Cortex of kidney (tissue), 1 donor: Measurements from ENCODE around the gene MEN1.
"Not testable (repeated sequence)": the region's sequence is repeated elsewhere in the genome, so short reads cannot be mapped to it uniquely, and the experiment has no call there.

ENCODE experiments used
- DNase-seq: peaks from one replicate; lab custom pipeline; 2025; lab: John Stamatoyannopoulos, UW

The MEN1 gene

DNA sequence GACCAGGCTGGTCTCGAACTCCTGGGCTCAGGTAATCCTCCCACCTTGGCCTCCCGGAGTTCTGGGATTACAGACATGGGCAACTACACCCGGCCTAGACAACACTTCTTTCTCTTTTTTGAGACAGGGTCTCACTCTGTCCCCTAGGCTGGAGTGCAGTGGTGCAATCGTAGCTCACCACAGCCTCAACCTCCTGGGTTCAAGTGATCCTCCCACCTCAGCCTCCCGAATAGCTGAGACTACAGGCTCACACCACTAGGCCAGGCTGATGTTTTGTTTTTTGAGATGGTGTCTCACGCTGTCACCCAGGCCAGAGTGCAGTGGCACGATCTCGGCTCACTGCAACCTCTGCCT, 35.4 kb upstream of the MEN1 start:
- not testable (repeated sequence) for DNase-seq

DNA sequence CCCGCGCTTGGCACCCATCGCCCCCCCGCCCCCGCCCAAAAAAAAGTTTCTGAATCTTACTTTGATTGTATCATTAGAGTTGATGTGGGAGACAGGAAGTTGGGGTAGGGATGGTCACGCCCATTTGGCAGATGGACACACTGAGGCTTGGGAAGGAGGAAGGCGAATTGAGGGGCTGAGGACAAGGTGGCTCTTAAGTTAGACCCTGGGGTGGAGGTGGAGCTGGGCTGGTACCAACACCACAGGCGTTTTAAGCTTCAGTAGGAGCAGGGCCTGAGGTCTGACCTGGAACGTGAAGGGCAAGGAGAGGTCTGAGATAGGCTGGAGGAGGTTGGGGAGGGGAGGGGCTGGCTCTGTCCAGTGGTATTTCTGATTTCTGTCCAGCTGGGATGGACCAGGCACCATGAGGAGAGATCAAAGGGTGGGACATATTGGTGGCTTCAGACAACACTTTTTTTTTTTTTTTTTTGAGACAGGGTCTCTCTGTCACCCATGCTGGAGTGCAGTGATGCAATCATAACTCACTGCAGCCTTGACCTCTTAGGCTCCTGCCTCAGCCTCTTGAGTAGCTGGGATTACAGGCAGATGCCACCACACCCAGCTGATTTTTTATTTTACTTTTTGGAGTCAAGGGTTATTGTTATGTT, 34.9 kb upstream of the MEN1 start:
- no peak for DNase-seq

DNA sequence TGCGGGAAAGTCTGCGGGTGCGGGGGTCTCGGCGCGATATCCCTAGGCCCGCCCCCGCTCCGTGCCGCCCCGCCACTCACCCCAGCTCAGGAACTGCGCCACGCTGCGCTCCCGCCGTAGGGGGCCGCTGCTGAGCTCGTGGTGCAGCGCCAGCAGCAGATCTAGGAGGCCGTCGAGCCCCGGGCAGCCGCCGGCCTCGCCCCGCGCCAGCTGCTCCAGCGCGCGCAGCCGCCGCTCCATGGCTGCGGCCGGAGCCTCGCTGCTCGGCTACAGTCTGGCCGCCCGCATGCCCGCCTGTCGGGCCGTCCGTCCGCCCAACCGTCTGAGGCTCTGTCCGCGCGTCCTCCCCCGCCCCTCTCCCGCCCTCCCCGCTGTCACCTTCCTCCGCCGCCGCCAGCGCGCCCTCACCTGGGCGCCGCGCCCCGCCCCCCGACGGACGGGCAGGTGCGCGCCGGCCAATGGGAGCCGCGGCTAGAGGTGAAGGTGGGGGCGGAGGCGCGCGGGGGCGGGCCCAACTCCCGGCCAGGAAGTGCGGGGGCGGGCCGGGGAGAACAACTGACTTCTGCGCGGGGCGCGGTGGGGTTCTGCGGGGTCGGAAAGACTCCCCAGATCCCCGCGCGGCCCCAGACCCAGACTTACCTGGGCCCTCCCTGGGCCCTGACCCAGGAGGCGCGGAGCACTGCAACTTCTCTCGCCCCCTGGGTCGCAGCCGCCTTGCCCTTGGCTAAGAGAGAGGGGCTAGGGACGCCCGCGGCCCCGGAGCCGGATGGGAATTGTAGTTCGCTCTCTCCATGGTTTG, 34.2 kb upstream of the MEN1 start, which contains the start of gene CDC42BPG:
Gene CDC42BPG (minus strand): TSS at position 324 of the 799 bp plus-strand sequence. CDS start 84 bp downstream, at position 240.
- DNase-seq: no peak

DNA sequence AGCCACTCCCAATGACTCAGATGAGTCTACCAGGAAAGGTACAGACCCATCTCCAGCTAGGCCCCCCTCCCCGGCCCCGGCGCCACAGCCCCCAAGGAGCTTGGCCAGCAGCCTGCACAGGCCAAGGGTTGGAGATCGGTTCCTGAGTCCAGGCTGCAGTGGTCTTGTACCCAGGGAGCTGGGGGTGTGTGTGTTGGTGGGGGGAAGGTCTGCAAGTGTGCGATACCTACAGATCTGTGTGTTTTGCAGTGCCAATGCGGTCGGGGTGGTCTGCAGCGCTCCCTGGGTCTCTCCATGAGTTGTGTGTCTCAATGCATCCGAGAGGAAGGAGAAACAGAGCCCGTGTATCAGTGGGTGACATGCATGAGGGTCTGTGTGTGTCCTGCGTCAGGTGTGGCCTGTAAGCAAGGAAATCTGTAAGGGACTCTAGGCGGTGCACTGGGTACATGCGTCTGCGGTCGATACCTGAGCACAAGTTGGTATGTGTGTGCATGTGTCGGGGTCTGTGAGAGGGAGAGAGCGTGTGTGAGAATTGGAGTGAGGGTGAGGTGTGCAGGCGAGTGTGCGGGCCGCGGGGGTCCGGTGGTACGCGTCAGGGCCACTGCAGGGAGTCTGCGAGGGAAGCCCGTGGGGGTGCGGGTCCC, 33.5 kb upstream of the MEN1 start:
- no peak for DNase-seq

DNA sequence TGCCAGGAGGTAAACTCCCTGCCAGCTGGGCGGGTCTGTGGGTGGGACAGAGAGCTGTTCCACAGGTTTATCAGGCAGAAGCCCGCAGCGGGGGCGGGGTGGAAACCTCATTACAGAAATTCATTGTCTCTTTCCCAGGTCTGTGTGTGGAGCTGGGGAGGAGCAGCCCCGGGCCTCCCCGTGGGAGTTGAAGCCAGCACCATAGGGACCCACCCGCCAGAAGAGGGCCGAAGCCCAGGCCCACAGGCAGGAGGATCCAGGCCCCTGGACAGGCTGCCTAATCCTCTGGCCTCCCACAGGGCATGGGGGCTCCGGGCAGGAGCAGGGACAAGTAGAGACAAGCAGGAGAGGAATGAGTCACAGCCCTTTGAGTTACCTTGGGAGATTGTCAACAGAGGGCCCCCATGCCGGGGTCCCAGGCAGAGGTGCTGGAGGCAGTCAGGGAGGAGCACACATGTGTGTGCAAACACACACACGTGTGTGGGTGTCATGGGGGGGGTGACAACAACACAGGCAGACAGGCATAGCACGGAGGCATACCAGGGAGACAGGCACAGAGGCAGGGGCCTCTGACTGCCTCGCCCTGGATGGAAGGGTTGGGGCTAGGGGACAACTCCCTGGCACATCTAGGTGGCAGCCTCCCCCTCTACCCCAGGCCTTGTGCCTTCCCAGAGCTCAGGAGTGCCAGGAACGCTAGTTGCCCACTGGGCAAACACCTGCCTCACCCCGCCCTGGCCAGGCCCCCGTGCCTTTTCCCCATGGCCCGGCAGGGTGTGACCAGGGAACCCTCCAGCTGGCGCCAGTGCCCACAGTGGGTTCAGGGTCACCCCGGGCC, 32.7 kb upstream of the MEN1 start:
- no peak for DNase-seq

DNA sequence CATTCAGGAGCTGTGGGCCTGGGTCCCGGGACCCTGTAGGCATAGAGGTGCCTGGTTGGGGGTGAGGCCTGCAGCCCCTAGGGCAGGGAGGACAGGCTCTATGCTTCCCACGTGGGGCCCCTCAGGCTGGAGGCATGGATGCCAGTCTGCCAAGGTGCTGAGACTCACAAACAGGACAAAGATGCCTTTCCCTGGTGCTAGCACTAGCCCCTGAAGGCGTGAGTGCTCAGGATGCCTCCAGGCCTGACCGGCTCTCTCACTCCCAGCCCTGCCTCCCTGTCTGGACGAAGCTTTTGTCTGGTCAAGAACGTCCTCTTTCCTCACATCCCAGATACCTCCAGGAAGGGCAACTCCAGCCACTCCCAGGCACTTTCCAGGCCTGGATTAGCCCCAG, 32.0 kb upstream of the MEN1 start:
- DNase-seq: no peak

DNA sequence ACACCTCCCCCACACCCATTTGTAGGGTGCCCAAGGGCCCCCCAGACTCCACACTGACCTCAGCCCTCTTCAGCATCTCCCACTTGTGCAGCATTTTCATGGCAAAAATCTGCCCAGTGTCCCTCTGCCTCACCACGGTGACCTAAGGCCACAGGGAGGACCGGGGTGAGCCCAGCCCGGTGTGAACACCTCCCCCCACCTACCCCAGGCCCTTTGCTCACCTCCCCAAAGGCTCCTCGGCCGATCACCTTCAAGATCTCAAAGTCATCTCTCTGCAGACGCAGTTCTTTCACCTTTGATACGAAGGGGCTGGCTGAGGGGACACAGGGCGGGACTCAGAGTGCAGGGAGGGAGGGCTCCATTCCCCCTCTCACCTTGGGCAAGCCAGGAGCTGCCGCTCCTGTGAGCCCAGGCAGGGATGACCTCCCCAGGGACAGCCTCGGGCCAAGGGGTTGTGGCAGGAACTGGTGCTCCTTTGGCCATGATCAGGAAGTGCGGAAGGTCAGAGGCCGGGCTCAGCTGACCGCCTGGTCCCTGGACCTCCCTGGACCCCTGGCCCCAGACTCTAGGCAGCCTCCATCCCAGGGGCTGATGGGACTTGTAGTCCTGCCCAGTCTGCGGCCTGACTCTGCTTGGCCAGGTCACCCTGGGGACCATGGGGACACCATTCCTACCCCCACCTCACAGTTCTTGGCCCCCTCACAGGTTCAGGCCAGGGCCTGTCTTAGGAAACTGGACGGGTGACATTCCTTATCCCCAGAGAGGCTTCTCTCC, 31.4 kb upstream of the MEN1 start:
- no peak for DNase-seq

DNA sequence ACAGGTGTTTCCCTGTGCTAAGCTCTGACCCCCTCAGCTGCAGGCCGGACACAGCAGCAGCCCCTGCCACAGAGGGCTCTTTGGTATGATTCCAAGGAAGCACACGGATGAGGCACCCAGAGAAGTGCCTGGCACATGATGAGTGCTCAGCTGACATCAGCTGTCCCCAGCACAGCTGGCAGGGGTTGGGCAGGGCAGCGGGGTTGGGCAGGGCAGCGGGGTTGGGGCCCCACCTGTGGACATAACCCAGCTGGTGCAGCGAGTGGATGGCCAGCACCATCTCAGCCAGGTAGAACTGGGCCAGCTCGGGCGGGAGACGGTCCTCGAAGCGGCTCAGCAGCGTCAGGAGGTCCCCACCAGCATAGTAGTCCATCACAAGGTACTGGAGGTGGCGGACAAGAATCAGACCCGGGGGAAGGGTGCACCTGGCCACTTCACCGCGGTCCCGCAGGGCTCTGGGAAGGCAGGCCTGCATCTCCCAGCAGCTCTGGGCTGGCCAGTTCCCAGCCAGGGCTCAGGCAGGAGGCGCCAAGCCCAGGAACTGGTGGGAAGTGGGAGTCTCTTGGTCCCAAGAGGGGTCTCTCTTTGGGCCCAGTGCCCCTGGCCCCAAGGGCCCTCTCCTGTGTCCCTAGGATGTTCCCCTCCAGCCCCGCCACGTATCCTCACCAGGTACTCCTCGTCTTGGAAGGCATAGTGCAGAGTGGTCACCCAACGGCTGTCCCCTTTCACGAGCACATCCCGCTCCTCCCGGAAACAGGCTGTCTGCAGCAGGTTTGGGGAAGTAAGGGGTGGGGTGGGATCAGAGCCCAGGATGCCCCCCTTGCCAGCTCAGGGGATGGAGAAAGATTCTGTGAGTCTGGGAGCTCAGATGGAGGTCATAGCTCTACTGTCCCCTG, 29.8 kb upstream of the MEN1 start:
- no peak for DNase-seq

DNA sequence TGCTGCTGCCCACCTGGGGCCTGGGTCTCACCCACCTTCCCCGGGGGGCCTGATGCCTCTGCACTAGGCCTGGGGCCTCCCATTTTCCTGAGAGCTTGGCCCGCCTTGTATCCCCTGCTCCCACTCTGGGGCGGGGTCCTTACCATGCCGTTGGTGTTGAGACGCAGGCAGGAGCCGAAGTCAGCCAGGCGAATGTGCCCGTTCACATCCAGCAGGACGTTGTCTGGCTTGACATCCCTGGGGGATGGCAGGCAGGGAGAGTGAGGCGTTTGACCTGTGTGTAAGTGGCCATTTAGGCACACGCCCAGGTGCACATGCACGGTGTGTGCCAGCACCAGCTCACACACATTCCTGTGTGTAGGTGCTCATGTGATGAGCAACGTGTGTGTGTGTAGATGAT, 29.0 kb upstream of the MEN1 start:
- DNase-seq: no peak

DNA sequence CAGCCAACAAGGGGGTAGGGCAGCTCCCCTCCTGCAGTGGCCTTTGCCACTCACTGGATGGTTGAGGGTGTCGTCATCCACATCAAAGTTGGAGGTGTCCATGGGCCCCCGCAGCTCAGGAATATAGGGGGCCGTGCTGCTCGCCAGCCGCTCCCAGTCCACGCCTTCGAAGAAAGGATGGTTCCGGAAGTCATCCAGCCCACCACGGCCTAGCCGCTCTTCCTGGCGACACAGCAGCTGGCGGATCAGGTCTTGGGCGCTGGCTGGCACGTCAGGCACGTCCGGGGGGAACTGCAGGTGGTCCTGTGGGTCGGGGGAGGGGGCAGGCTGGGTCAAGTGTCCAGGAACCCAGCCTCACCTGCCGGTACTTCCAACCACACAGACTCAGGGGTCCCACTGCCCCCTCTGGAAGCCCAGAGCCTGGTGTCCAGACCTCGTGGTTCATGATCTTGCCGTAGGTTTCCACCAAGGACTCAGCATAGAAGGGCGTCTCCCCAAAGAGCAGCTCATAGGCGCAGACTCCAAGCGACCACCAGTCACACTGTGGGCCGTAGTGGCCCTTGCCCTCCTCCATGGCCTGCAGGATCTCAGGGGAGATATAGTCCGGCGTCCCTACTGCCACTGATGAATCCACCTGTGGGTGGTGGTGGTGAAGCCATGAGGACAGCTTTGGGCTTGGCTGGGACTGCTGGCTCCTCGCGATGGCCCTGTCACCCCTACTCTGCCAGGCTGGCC, 28.4 kb upstream of the MEN1 start:
- DNase-seq: no peak

DNA sequence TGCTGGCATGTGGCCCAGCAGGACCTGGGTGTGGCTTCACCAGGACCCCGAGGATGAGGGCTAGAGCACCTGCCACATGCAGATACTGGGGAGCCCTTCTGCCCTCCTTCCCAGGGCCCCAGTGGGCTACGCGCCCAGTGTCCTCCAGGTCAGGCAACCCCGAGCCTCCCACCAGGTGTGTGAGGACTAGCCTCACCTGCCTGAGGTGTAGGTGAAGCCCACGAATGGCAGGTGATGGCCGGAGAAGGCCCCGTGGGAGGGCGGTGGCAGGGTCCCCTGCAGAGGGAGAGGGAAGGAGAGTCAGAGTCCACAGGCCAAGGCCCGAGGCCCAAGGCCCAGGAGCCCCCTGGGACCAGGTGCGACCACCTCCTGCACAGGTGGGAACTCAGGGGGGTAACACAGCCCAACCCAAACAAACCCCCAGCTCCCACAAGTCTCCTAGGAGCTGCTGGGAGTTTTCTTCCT, 27.6 kb upstream of the MEN1 start:
- no peak for DNase-seq

DNA sequence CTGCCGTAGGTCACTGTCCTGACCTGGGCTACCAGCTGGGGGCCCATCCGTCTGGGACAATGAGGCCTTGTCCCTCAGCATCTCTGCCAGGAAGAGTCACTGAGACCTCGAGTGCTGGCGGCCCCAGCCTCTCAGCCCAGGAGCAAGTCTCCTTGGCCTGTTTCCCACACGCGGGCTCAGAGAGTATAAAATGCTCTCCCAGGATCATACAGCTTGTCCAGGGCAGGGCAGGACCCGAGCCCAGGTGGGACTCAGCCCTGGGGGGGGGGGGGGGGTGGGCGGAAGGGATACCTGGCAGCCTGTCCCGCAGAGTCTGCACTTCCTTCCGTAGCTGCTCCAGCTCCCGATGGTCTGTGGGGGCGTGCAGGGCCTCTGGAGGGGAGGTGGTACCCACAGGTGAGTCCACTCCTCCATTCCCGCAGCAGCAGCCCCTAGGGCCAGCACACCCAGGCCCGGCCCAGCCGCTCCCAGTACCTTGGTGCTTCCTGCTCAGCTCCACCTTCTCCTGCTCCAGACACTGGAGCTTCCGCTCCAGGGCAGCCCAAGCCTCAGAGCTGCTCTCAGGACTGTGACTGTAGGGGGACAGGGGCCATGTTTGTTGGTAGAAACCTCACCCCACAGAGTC, 26.2 kb upstream of the MEN1 start:
- no peak for DNase-seq

DNA sequence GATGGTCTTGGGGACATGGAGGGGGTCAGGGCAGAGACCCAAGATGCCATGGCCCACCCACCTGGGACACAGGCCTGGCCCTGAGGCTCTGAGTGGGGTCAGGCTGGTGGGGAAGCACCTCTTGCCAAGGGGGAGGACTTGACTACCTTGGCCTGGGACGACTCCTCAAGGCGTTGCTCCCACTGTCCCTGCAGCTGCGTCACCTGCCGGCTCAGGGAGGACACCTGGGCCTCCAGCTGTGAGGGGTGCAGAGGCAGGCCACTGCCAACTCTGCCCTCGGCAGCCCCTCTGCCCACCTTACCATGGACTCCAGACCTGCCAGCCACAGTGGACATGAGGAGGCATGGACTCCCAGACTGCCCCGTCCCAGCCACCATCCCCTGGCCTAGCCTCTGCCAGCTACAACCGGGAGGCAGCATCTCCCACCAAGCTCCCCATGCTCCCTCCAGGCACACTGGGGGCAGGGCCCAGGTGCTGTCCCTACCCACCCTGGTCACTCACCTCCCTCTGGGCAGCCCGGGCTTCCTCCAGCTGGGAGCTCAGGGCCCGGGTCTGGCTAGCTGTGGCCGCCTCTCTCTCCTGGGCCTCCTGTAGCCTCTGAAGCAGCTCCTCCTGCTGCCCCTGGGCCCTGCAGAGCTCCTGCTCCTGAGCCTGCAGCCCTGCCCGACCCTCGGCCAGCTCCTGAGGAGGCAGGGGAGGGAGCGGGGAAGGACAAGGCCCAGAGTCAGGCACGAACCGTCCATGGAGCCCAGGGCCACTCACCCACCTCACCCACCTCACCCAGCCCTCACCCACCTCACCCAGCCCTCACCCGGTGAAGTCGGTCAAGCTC, 25.5 kb upstream of the MEN1 start:
- no peak for DNase-seq

DNA sequence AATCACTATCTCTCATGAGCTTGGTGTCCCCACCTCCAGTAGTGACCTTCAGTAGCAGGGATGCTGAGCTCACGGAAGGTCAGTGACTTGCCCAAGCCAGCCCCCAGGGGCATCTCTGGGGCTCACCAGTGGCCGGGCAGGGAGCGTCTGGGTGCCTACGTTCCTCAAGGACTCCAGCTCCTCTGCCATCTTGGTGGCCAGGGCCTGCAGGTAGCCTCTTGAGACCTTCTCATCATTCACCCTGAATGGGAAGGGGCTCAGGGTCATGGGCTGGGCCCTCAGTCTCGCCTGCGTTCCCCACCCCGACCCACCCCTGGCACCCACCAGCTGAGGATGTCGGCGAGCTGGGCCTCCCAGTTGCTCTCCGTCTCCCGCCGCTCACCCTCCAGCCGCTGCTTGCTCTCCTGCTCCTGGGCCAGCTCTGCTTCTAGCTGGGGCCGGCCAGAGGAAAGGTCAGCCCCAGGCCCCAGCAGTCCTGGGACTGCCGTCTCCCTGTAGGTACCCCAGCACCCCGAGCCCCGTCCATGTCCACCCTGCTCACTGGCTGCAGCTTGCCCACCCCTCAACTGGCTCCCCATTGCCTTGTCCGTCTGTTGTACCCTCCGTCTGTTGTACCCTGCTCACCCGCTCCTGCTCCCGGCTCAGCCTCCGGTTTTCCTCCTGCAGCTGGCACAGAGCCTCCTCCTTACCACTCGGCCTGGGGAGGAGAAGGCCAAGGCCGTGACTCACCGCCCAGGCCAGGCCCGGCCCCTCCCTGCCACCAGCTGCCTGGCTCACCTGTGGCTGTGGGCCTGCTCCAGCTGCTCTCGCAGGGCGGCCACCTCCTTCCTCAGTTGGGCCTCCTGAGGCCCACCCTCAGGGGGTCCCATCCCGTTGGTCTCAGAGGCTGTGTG, 24.6 kb upstream of the MEN1 start:
- DNase-seq: no peak

DNA sequence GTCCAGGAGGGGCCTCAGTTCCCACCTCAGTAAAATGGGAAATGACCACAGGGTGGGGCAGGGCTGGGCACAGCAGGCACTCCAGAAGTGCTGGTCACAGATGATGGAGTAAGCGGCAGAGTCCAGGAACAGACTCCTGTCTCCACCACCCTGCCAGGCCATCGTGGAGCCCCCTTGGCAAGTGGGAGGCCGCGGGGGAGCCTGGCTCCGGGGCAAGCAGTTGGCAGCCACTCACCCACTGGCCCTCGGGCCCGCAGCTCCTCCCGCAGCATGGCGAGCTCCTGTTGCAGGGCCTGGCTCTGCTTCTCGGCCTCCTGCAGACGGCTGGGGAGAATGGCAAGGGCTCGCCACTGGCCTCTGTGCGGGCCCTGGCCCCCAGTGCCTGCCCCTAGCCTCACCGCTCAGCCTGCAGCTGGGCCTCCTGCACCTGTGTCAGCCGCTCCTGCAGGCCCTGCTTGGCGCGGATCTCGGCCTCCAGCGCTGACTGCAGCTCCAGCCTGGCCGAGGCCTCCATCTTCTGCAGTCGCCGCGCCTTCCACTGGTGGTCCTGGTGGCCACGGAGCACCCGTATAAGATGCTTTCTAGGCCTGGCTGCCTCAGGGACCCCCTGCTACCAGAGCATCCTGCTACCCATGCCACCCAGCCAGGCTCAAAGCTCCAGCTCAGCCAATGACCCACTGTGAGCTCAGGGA, 23.8 kb upstream of the MEN1 start:
- DNase-seq: no peak

DNA sequence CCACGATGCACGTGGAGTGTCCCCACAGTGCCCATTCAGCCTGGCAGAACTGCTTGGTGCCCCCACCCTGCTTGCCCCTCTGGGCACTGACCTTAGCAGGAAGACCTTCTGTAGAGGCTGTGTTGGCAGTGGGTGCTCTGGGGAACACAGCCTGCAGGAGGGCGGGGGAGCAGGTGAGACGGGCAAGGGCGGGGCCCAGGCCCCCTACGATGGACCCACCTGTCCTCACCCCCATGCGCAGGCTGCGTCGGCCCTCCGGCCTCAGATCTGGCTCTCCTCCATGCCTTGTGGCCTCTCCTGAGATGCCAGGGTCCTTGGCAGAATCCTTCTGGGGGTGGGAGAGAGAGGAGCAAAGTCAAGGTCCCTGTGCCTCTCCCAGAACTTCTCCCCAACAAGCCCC, 23.2 kb upstream of the MEN1 start:
- DNase-seq: no peak

DNA sequence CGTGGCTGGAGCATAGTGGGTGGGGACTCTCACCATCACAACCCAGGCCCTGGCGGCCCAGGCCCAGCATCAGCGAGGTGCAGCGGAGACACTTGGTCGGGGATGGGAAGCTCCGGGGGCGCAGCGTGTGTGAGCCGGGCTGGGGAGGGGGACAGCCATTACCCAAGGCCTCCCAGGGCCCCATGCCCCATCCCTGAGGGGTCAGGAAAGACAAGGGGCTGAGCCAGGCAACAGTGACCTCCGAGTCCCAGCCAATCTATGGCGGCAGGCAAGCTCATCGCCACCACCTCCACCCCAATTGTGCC, 22.8 kb upstream of the MEN1 start:
- no peak for DNase-seq
